Activated T-cell treated with anti-CD3 and anti-CD28 coated beads for 4 hours (primary cell): ENCODE results near the gene HLA-E.
"Not testable (repeated sequence)": the region's sequence is repeated elsewhere in the genome, so short reads cannot be mapped to it uniquely, and the experiment has no call there.

ENCODE experiments used
- DNase-seq: peaks from one replicate; pipeline ENCODE4 v3.0.0-alpha.2; 2020

The HLA-E gene

GRCh38 chr6:30489081-30490025, at the start of gene HLA-E:
TSS of gene HLA-E (plus strand) at chr6:30489509. CDS start at chr6:30489532, 23 bp downstream.
- DNase-seq = peak; percentile 88

DNA sequence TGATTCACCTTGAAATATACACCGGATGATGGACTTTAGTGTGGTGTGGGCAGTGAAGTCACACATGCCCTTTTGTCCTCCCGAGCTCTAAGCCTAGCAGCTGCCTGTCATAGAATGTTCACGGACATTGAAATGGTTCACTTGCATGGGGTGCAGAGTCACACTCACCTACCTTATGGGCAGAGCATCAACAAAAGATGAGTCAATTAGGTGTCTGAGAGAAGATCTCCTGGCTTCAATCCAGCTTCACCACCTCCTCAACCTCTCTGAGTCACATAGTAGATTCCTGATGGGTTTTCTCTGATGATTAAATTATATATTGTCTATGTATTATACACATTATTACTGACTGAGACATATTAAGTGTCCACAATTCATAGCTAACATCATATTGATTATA, 48.1 kb upstream of the HLA-E start:
- DNase-seq = no peak

- DNase-seq = no peak
Observed at GRCh38 chr6:30443657-30444450, 45.5 kb upstream of the HLA-E start.

DNA sequence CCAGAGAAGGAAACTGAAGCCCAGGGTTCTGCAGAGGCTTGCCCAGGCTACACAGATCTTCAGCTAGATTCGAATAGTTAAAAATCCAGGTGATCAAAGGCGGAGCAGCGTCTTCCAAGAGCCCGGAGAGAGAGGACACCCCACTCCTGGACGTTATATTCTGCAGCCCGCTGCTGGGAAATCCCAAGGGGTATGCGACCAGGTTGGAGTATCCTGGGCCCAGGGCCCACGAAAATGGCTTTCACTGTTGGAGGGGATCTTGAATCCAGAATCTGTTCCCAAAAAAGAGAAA, 44.9 kb upstream of the HLA-E start:
- no peak for DNase-seq

GRCh38 chr6:30446259-30446658, 43.0 kb upstream of the HLA-E start:
- DNase-seq = no peak

- no peak for DNase-seq
Observed at GRCh38 chr6:30447237-30447636, 42.1 kb upstream of the HLA-E start.

DNA sequence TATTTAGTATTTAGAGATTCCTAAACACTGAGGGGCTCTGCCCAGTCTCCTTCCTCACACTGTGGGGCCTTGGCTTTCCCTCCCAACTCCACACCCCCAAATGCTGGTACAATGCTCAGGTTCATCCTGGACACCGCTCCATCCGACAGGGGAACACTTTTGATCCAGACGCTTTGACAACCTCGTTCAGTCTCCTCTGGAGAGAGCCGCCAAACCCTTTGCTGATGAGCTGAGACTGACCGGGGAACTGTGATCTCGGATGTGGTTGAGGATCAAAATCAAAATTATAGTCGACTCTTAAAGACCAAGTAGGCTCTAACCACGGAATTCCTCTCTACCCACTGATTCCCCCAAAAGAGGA, 38.8 kb upstream of the HLA-E start:
- DNase-seq = no peak

DNA sequence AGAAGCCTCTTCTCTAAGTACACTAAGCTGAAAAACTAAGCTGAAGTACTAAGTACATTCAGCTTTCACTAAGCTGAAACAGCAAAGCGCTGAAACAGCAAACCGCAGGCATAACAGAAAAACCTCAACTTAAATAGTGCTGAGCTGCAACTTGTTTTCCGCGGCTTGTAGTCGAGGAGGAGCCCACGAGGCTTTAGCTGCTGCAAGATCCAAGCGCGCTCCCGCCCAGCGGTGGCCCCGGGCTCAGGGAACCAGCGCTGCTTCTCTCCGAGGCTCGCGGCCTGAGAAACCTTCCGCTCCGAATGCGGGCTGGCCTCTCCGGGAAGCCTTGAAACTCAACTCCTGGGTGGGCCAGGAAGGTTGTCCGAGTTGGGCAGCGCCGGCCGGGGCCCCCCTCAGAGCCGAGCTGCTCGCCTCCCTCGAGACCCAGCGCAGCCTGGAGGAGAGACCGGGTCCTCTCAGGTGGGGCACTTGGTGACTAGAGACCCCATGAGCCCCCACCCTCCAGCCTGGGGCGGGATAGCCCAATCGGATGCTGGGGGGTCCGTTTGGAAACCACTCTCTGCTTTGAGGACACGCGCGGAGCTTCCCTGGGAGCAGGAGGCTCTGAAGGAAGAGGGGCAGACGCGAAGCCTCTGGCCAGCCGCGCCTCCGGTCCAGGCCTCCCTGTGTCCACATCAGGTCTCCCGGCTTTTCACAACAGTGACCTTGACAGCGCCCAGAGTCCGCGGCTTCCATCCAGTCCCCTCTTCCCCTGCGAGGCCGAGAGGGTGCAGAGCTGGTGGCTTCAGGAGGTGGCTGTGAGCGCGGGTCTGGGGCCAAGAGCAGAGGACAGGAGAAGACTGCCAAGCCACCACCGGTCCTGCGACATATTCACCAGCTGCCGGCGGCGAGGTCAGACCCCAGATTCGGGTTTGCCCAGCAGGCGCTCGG, 38.1 kb upstream of the HLA-E start:
- DNase-seq = no peak

- DNase-seq = no peak
Observed at GRCh38 chr6:30452736-30453507, 36.4 kb upstream of the HLA-E start.

DNA sequence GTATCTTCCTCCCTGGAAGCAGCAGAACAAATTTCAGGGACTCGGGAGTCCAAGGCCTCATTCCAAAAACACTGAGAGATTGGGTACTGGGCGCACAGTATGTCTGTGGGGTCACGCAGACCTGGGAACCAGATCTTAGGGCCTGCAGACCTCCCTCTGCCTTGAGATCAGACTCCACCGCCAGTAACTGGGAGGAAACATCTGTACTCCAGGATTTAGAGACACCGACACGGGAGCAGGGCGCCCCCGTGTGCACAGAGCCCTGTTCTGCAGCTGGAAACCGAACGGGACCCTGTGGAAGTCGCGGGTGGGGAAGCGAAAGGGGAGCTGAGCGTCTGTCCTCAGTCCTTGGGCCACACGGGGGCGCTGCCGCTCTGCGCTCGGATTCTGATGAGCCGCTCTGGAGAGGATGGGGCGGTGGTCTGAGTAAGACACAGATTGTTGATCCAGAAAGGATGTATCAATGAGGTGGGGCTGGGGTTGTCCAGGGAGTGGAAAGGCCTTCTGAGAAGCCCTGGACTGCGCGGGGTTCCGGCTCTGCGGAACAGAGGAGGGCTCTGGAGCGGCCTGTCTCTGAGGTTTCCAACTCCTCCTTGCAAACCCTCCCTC, 35.7 kb upstream of the HLA-E start:
- peak; percentile 84 for DNase-seq

DNA sequence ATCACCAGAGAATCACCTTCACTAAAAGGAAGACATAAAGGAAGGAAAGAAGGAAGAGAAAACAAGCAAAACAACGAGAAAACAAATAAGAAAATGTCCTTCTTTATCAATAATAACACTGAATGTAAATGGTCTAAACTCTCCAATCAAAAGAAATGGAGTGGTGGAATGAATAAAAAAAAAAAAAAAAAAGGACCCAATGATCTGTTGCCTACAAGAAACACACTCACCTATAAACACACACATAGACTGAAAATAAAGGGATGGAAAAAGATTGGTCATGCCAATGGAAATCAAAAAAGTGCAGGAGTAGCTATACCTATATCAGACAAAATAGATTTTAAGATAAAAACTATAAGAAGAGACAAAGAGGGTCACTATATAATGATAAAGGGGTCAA, 30.2 kb upstream of the HLA-E start:
- no peak for DNase-seq

GRCh38 chr6:30461055-30461454, 28.3 kb upstream of the HLA-E start:
- DNase-seq = no peak

GRCh38 chr6:30462482-30462881, 26.8 kb upstream of the HLA-E start:
- DNase-seq = no peak

- DNase-seq = no peak
Observed at GRCh38 chr6:30463242-30463641, 26.1 kb upstream of the HLA-E start.

GRCh38 chr6:30463651-30464618, 25.4 kb upstream of the HLA-E start:
- DNase-seq = no peak

GRCh38 chr6:30465595-30466306, 23.6 kb upstream of the HLA-E start:
- no peak for DNase-seq

- no peak for DNase-seq
Observed at GRCh38 chr6:30470968-30471367, 18.3 kb upstream of the HLA-E start.

GRCh38 chr6:30475116-30475515, 14.2 kb upstream of the HLA-E start:
- not testable (repeated sequence) for DNase-seq

GRCh38 chr6:30480536-30481156, 8.7 kb upstream of the HLA-E start:
- no peak for DNase-seq
